Measurements from ENCODE around the gene EFNA5.

DNA sequence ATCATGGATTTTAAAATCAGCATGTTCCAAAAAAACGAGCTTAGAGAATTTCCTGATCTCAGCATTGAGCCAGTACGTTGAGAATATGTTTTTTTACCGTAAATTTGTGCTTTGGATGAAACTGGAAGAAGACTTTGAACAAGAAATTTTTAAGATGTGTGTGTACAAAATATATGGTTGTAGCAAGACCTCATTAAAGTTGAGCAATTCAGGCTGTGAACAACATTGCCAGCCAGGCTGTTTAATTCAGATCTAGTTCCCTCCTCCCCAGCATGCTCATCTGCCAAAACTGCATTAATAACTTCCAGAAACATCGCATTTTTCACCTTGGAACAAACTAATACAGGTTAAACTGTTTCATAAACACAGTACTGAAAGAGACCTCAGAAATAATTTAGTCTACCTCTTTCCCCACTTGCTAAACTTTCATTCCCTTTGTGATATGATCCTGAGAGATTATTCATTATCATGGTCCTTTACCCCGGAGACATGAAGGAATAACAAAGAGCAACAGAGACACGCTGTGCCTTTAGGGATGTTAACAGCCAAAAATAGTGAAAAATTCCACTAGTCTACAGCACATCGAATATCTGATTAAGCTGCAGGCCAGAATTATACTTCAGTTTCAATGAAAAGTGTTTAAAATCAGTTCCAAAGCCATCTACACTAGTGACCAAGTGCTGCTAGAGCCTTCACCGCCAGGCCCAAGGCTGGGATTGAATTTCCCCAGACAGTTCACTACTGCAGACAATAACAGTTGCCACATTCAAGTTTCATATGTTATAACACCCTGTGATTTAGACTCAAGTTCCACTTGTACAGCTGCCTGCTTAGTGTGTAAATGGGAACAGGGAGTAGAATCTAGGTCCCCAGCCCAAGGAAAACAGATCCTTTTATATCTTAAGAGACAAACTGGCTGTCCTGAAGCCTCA, 89.6 kb downstream of the EFNA5 start:
- TF ChIP-seq EZH2 (IDR thresholded peaks at IDR 0.05; ENCODE audit: insufficient read depth, poor library complexity, severe bottlenecking) (no peak), EZH2phosphoT487 (IDR thresholded peaks at IDR 0.05; ENCODE audit: insufficient read depth, low read depth) (no peak)
